NCI-H460 (cell line): ENCODE measurements around the gene ZFP36L2. TPM values are rescaled to one million over a fixed set of nuclear protein-coding genes. Genes with fewer than 3 reads are reported as not detected.

Experiments used
- DNase-seq: peaks from one replicate; pipeline ENCODE4 v3.0.0-alpha.2; 2016; ENCODE audit warnings: low read depth; ENCODE audit errors: extremely low read depth
- total RNA-seq: library from RNA; depleted of rRNA; stranded (reverse); fragments of >200 nt; shearing (Covaris generic); gene quantifications from 2 replicates; pipeline ENCODE4 v1.2.3, GENCODE V29; 2014

ZFP36L2 gene
- total RNA-seq, 1 experiment from 2014 or later: 5.7 TPM

- no peak for DNase-seq
Measured at GRCh38 chr2:43224571-43225092, 1.8 kb downstream of the ZFP36L2 start.

GRCh38 chr2:43224131-43224570, 2.3 kb downstream of the ZFP36L2 start:
- DNase-seq: peak; percentile 83

GRCh38 chr2:43223521-43224001, 2.8 kb downstream of the ZFP36L2 start:
- DNase-seq: no peak

- no peak for DNase-seq
Measured at GRCh38 chr2:43222475-43223309, 3.7 kb downstream of the ZFP36L2 start.

GRCh38 chr2:43221763-43222474, 4.5 kb downstream of the ZFP36L2 start:
- DNase-seq: peak; percentile 67

GRCh38 chr2:43221124-43221762, 5.2 kb downstream of the ZFP36L2 start:
- no peak for DNase-seq

GRCh38 chr2:43220760-43221123, 5.7 kb downstream of the ZFP36L2 start:
- no peak for DNase-seq

GRCh38 chr2:43220229-43220751, 6.1 kb downstream of the ZFP36L2 start:
- no peak for DNase-seq

GRCh38 chr2:43219383-43220228, 6.8 kb downstream of the ZFP36L2 start:
- peak; percentile 59 for DNase-seq

GRCh38 chr2:43218702-43219382, 7.6 kb downstream of the ZFP36L2 start:
- DNase-seq: no peak

GRCh38 chr2:43218155-43218701, 8.2 kb downstream of the ZFP36L2 start:
- no peak for DNase-seq

GRCh38 chr2:43217228-43218154, 8.9 kb downstream of the ZFP36L2 start:
- no peak for DNase-seq

- no peak for DNase-seq
Measured at GRCh38 chr2:43216629-43217028, 9.8 kb downstream of the ZFP36L2 start.

GRCh38 chr2:43215673-43216255, 10.6 kb downstream of the ZFP36L2 start:
- DNase-seq: no peak

- no peak for DNase-seq
Measured at GRCh38 chr2:43214253-43214652, 12.2 kb downstream of the ZFP36L2 start.

GRCh38 chr2:43212931-43213330, 13.5 kb downstream of the ZFP36L2 start:
- no peak for DNase-seq

- DNase-seq: no peak
Measured at GRCh38 chr2:43212216-43212835, 14.1 kb downstream of the ZFP36L2 start.
